HG03558 (cell line): ENCODE measurements around the gene TPCN2.
"Not testable (repeated sequence)": the region's sequence is repeated elsewhere in the genome, so short reads cannot be mapped to it uniquely, and the experiment has no call there.

ENCODE experiments used
- ATAC-seq: cut with Tn5 transposase; IDR thresholded peaks from one replicate; pipeline ENCODE4 v1.9.1; 2021; ENCODE audit warnings: moderate number of reproducible peaks; ENCODE audit not compliant: unreplicated experiment; ENCODE audit errors: extremely low read depth

Gene TPCN2

GRCh38 chr11:69048694-69049489 is at the start of gene TPCN2:
TPCN2 (plus strand) TSS chr11:69048932; CDS start chr11:69048998, 66 bp downstream.
- no peak for ATAC-seq

DNA sequence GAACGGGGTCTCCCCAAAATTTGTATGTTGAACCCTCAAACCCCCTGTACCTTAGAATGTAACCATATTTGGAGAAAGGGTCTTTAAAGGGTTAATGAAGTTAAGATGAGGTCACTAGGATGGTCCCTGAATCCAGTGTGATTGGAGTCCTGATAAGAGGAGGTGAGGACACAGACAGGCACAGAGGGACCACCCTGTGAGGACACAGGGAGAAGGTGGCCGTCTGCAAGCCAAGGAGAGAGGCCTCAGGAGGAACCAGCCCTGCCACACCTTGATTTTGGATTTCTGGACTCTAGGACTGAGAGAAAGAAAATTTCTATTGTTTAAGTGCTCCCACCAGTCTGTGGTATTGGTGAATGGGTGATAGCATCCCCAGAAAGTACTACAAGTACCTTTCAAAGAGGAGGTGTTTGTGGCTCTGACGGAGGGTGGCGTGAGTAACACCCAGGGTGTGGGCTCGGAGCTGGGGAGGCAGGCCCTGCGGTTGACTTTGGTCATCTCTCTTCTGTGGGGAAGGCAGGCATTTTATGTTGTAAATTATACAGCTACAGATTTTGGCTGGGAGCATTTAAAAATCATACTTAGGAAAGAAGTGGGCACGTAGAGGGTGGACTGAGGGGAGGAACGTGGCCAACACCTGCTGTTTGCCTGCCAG is 49.5 kb upstream of the TPCN2 start:
- no peak for ATAC-seq

GRCh38 chr11:68999748-69000355 is 48.9 kb upstream of the TPCN2 start:
- not testable (repeated sequence) for ATAC-seq

DNA sequence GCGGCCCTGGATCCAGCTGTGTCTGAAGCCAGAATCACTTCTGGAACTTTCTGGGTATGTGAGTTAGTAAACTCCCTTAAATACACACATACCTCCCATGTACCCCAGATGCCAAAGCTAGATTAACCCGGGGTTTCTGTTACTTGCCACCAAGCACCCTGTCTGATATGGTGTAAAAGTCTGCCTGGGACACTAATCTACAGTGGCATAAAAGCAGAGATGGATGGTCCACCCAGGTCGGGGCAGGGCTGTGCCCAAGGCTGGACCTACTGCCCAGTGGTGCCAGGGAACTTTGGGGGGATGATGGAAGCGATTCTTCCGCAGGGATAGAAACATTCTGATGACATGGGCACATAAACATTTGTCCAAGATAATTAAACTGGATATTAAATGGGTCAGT is 48.3 kb upstream of the TPCN2 start:
- ATAC-seq = no peak

DNA sequence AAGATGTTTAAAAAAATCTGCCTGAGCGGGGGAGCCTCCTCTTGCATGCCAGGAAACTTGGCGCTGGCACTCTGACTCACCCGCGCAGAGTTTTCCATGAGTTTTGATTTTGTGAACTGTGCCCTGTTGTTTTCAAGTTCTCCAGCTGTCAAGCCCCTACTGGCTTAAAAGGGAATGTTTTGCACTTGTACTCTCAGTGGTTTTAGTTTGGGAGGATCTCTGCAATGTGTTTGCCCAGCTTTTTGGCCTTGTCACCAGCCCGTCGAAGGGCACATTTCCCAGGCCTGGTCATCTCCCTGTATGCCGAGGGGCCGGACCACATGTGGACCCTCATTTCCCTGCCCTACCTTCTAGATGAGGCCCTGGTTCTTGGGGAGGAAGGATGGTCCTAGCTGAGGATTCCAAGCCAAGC is 47.9 kb upstream of the TPCN2 start:
- ATAC-seq = no peak

DNA sequence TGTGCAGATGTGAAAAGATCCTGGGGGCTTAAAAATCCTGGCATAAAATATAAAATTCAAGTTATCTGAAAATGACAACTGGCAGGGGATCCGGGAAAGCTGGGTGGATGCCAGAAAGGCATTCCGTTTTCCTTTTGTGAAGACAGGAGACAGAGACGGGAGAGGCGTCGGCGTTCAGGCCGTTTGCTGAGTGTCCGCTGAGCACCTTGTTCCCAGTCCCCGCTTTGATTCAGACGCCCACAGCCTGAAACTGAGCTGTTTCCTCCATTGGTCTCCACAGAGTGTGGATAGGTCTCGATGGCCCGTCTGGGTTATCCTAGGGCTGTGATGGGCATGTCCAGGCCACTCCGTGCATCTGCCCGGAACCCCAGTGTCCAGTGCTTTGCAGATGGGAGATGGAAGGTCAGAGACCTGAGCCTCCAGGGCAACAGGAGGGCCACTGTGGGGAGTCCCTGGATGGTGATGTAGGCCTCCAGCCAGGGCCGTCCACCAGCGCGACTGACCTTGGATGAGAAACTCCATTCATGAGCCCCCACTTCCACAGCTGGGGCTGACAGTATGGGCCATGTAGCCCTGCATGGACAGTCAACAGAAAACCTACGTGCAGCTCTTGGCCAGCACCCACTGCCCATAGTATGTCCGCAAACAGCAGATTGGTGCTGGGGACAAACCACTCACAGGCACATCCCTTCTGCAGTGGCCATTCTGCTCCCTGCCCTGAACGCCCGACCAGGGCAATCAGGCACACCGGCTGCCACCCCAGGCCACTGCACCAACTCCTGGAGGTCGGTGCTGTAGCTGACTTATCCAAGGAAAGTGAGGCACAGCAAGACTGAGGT is 47.3 kb upstream of the TPCN2 start:
- no peak for ATAC-seq

DNA sequence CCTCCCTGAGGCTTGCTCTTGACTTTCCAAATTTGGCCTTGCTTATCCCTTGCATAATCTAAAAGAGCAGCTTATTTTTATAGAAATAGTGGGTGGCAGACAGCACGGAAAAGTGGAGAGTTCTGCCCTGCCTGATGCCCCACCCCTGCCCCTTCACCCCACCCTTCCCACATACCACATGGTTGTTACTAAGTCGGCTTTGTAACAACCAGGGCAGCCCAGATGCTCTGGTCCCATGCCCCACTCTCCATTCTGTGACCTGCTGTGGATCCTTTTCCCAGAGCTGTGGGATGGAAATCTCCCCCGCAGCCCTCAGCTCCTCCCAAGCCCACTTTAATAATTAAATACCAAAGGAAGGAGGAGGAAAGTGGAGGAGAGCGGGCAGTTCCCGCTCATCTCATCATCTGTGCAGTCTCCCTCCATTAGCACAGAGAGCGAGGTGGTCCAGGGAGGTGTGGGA is 46.6 kb upstream of the TPCN2 start:
- no peak for ATAC-seq

DNA sequence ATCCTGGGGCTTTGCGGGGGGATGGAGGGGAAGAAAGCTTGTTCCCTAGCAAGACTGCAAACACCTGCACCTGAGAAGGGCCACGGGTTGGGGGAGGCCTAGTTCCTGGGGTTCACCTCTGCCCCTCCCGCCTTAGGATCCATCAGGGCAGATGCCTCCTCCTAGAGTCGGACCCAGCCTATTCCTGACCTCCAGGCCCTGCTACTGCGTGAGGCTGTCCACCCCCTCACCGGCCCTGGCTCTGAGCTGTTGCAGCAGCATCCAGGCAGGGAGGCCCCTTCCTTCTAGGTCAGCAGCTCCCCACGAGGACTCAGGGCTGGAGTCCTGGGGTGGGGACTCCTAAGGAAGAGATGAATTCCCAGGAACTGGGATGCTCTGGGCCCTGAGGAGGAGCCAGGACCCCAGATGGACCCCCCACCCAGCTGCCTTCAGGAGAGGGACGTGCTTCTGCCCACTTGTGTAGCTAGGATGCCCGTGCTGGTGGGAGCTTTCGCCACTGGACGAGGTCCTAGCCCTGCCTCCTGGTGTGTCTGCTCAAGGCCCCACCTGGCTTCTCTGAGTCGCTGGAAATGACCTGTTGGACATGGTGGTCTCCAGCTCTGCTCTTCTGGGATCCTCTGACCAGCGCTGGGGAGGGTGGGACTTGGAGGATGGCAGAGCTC is 46.0 kb upstream of the TPCN2 start:
- no peak for ATAC-seq

DNA sequence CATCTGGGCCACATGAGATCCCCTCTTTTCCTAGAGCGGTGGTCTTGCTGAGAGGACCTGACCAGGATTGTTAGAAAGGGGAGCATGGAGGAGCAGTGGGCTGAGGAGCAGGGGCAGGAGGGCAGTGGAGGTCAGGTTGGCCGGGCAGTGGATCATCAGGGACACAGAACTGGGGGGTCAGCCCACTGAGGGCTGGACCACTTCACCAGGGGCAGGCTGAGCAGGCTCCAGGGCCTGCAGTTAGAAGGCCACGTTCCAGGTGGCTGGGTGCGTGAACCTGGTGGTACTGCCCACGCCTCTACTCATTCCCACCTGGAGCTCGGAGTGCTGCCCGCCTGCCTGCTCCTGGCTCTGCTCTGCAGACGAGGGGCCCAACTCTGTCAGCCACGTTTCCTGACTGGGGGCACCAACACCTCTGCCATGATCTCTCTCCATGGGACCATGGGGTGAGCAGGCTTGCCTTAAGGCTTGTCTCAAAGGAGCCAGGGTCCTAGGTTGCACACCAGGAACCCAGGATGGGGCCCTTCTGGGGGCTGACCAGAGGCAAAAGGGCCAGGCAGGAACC is 45.3 kb upstream of the TPCN2 start:
- ATAC-seq = no peak

GRCh38 chr11:69003866-69004367 is 44.8 kb upstream of the TPCN2 start:
- no peak for ATAC-seq

DNA sequence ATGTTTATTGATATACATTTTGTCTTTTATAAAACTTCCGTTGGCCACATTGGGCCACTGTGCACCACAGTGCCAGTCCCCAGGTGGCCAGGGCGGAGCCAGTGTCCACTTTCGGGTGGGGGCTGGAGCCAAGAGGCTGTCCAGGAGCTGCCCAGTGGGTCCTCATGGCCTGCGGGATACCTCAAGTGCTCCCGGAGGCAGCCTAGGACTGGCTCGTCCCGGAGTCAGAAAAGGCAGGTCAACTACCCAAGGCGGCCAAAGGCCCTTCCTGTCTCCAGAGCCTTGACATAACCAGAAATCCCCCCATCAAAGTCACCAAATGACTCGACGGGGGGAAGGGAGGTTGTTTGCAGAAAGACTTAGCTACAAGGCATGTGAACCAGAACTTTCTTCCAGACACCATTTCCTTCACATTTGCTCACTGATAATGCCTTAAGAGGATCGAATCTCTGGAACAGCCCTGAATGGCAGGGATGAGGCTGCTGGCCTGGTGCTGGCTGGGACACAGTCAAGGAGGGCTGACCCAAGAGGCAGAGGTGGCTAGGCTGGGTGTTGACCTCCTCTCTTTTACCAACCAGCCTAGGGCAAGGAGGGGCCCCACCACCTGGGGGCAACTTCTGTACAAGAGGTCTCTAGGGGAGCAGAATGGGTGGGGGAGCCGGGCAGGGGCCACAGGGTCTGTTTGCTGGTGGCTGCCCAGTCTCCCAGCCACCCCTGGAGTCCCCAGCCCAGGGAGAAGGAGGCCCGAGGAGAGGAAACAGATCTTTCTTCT is 44.1 kb upstream of the TPCN2 start:
- no peak for ATAC-seq

GRCh38 chr11:69005183-69005630 is 43.5 kb upstream of the TPCN2 start:
- ATAC-seq = no peak

DNA sequence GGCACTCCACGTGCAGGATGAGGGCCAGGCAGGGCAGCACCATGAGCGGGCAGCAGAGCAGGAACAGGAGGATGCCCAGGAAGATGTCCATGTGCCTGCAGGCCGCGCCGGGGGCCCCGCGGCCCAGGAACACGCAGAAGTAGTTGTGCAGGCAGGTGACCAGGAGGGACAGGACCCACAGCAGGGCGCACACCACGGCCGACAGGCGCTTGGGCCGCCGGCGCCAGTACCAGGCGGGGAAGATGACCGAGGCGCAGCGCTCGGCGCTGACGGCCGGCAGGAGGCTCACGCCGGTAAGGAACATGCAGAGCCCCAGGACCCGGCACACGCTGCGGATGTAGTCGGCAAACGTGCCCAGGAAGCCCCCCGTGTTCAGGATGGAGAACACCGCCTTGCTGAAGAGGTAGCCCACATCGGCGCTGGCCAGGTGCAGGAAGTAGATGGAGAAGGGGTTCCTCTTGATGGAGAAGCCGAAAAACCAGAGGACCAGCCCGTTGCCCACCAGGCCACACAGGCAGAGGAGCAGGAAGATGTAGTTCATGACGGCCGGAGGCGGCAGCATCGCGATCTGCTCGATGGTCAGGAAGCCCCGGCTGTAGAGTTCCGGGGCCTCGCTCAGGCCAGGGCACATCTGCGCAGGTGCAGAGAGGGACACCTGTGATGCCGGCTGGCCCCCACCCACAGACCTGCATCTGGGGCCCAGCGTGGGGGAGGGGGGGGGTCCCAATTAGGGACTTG is 42.9 kb upstream of the TPCN2 start:
- no peak for ATAC-seq

DNA sequence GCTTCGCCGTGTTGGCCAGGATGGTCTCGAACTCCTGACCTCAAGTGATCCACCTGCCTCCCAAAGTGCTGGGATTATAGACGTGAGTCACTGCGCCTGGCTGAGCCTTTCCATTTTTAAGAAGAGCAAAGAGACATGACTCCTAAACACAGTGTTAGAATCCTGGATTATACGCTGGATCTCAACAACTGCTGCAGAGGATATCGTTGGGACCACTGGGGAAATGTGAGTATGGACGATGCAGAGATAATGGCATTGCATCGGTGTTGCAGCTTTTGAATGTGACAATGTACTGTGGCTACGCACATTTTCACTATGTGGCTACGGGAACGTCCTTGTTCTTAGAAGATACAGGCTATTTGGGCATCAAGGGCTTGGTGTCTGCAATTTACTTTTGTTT is 41.9 kb upstream of the TPCN2 start:
- ATAC-seq = no peak

- ATAC-seq = no peak
Measured at GRCh38 chr11:69007975-69008381, 40.8 kb upstream of the TPCN2 start.

GRCh38 chr11:69008737-69009440 is 39.8 kb upstream of the TPCN2 start:
- no peak for ATAC-seq

DNA sequence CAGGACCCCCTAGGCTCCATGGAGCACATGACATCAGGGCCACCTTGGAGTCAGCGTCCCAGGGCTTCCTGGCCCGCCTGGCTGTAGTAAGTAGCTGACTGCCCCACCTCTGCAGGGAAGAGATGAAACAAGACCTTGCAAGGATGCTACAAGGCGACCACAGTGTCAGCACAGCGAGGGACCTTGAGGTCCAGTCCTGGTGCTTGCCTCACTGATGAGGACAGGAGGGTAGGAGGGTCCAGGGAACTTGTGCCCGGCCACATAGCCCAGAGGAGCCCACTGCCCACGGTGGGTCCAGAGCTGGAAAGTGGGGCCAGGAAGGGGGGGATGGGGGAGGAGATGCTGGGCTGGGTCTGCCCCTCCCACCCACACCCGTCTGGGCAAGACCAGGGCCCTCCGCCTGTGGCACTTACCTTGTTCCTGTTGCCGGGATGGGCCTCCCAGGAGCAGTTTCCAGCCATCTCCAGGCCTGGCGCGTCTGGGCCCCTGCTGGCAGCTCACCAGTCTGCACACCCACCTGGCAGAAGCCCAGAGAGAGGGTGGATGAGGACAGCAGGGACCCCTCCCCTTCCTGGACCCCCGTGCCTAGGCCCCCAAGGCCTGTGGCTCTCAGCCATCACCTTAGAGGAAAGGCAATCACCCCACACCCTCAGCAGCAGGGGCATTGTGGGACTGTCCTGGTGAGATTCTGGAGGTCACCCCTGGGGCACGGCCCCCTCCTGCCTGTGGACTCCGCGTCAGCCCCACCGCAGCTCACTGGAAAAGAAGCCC is 39.1 kb upstream of the TPCN2 start:
- no peak for ATAC-seq
